LNCAP (cell line): ENCODE measurements around the gene FBXW7.

Experiments used
- CTCF ChIP-seq: fragments of 450-650 bp; IDR thresholded peaks from 2 replicates; pipeline ENCODE4 v1.5.1; 2017; ENCODE audit warnings: mild to moderate bottlenecking

The FBXW7 gene

DNA sequence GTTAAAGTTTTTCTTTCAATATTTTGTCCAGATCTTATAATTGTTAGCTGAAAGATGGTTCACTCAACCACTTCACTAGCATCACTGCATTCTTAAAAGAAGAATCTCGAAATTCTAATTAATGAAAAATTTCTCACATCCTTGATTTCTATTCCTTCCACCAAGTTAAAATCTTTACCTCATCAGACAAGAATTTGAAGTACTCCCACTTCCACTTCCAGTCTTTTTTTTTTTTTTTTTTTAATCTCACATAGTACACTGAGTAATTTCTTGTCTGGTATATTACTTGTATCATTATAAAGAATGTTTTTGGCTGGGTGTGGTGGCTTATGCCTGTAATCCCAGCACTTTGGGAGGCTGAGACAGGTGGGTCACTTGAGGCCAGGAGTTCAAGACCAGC, 73.2 kb downstream of the FBXW7 start:
- TF ChIP-seq CTCF, result no peak

DNA sequence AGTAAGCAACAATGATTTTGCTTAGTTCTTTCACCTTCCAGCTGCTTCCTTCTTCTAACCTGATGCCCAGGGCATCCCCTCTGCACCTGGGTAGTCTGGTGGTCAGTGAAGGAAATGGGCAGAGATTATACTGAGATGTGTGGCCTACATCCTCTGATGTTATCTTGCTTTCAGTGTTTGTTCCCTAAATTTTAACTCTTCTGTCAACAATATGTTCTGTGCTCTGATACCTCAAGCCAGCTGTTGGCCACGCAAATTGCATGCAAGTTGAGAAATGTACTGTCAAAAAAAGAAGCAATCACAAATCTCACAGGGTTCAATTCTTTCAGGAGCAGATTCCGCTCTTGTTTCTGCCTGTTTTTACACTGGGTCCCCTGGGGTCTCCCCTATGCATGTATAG, 73.8 kb downstream of the FBXW7 start:
- TF ChIP-seq CTCF, result no peak

DNA sequence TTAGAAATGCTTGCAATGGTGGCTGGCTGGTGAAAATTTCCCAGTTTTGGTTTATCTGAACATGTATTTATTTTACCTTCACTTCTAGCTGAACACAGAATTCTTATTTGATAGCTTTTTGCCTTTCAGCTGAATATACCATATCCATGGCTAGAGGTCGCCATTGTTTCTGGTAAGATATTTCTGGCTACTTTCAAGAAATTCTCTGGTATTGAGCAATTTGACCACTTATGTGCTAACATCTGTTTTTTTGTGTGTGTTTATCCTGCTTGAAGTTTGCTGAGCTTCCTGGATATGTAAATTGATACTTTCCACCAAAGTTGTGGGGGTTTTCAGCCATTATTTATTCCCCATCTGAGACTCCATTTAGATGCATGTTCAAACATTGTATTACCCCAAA, 75.4 kb downstream of the FBXW7 start:
- TF ChIP-seq CTCF, result peak; percentile 40; the same call in 1 of the 2 replicates

DNA sequence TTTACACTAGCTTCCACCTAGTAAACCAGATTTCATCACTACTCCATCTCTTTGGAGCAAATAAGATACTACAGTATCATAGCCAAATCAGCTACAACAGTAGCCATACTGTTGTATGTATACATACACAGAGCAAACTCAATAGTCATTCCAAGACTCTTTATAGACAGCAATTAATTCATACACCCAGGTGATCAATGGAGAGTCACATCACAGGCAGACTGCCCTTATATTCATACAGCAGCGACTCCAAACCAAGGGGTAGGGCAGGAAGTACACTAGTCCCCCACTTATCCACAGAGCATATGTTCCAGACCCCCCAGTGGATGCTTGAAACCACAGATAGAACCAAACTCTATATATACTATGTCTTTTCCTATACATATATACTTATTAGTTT, 76.6 kb downstream of the FBXW7 start:
- no peak for TF ChIP-seq CTCF

DNA sequence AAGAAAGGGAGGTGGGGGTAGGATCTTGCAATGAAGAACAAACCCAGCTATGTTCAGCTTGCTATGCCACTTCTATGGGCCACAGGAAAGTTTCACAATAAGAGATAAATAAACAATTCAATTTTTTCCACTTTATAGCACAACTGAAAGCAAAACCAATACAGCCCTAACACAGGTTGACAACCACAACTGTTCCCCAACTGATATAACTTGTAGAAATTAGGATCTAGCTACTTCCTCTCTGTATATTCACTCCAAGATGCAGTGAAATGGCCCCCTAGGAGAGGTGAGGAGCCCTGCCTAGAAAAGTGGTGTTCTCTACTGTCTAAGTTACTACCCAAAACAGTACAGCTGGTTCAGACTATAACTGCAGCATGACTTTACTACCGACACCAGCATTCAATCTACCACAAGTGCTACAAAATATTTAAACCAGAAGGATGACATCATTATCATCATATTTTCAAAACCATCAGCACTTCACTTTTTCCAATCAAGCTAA, 77.0 kb downstream of the FBXW7 start:
- no peak for TF ChIP-seq CTCF

GRCh38 chr4:152456609-152457008, 79.3 kb downstream of the FBXW7 start:
- no peak for TF ChIP-seq CTCF

DNA sequence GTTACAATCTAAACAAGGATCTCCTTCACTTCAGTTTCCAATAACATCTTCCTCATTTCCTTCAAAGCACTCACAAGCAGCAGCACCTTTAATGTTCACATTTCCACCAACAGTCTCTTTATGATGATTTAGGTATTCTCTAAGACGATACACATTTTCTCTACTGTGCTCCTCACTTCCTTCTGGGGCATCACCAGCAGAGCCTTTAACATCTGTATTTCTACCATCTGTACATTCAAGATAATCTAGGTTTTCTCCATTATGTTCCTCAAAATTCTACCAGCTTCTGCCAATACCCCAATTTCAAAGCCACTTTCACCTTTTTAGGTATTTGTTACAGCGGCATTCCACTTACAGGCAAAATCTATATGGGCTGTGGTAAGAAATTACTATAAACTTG, 80.6 kb downstream of the FBXW7 start:
- TF ChIP-seq CTCF, result no peak

- TF ChIP-seq CTCF, result peak; percentile 79
These were observed 81.4 kb downstream of the FBXW7 start for GRCh38 chr4:152454398-152455011.
